GM21529 (cell line): Measurements from ENCODE around the gene PDXDC1.
A peak's percentile ranks its signal among the peaks of the same experiment; 100 is the strongest.
"Not testable (repeated sequence)": the region's sequence is repeated elsewhere in the genome, so short reads cannot be mapped to it uniquely, and the experiment has no call there.

Experiments
- ATAC-seq: cut with Tn5 transposase; IDR thresholded peaks from one replicate; pipeline ENCODE4 v1.9.1; 2021; ENCODE audit not compliant: unreplicated experiment

Gene PDXDC1

DNA sequence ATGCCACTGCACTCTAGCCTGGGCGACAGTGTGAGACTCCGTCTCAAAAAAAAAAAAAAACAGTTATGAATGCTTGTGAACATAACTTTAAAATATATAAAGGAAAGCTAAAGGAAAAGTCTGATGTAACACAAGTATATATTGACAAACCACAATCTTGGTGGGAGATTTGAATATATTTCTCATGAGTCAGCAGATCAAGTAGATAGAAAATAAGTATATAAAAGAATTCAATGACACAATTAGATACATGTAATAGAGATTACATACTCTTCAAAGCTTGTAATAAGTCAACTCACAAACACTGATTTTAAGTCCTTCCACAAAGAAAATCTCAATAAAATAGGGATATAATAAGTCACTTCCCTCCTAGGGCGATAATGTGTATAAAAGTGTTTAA lies 40.8 kb downstream of the PDXDC1 start:
- not testable (repeated sequence) for ATAC-seq

DNA sequence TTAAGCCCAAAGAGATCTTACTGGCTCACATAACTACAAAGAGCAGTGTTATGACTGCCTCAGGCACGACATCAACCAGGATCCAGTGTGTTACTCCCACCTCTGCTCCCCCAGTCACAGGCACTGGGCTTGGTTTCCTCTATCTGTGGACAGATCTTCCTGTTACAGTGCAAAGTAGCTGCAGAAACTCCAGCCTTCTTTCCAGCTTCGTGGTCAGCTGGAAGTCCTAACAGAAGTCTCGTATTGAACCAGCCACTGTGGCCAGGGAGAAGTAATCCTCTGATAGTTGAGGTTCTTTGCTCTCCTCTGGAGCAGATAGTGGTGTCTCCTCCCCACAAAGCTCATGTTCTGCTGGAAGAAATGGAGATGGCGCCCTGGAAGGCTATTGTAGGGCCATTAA lies 41.5 kb downstream of the PDXDC1 start:
- ATAC-seq = not testable (repeated sequence)

GRCh38 chr16:15016951-15017580 lies 42.2 kb downstream of the PDXDC1 start:
- not testable (repeated sequence) for ATAC-seq

- not testable (repeated sequence) for ATAC-seq
Measured at GRCh38 chr16:15021429-15021828, 46.6 kb downstream of the PDXDC1 start.

DNA sequence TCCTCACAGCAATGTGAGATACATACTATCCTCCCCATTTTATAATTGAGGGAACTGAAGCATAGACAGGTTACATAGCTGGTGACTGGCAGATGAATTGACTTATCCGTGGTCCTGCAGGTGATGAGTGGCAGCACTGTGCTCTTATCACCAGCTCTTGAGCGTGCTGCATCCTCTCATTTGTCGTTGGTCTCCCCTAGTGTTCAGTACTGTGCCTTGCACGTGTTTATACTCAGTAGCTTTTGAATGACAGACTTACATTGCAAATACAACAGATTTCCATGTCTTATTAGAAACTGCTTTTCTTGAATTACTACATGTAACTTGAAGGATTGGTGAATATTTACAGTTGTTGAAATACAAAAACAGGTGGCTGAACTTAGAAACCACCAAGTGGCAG lies 47.4 kb downstream of the PDXDC1 start:
- ATAC-seq = peak; percentile 81

DNA sequence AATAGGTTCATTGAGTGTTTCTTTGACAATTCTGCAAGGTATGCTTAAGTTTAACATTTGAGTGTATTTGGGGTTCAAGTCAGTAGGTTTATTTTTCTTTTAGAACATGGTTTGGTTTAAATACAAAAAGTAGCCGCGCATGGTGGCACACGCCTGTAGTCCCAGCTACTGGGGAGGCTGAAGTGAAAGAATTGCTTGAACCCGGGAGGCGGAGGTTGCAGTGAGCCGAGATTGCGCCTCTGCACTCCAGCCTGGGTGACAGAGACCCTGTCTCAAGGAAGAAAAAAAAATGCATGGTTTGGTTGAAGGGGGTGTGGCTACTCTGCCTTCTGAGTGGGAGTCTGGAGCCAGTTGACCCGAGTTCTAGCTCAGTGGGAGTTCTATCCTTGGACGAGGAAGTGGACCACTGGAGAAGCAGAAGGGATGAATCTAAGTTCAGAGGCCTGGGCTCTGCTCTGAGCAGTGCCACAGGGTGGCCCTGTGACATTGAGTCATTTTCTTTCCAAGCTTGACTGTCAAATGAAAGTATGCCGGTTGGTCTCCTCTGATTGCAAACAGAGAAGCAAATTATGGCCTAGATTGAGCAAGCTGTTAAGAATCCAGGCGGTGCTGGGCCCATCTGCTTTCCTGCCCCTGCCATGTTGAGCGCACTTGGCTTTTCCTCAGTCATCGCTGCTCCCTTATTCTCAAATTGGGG lies 48.7 kb downstream of the PDXDC1 start:
- ATAC-seq = not testable (repeated sequence)

DNA sequence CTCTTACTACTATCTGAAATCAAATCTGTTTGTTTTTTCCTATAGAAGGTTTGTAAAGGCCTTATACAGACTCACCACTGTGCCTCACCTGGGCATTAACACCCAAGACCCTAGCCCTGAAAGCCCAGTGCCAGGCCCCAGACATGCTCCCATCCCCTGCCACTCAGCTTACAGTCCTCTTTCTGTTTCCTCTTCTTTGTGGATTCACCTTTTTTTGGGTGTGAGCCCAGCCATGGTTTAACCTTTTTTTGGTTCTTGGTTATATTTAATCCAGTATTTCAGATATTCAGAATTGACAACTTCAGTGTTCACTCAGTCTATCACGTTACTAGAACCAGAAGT lies 50.0 kb downstream of the PDXDC1 start:
- ATAC-seq = not testable (repeated sequence)

- ATAC-seq = not testable (repeated sequence)
Measured at GRCh38 chr16:15025234-15025951, 50.6 kb downstream of the PDXDC1 start.

DNA sequence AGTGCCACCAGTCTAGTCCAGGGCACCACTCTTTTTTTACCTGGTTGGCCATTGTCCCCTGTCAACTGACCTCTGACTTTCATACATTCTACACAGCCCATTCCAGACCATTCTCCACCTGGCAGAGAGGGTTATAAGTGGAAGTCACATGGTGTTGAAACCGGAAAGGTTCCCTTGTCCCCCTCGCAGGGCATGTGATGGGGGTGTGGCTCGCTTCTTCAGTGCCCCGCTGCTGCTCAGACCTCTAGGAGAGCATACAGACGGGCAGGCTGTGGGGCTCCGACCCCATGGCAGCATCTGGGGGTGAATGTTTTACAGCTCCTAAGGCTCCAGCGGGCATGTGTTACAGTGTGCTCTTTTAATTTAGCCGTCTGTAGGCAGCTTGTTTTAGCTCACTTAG lies 52.2 kb downstream of the PDXDC1 start:
- not testable (repeated sequence) for ATAC-seq

GRCh38 chr16:15027503-15028344 lies 52.9 kb downstream of the PDXDC1 start:
- ATAC-seq = not testable (repeated sequence)

GRCh38 chr16:15028345-15028715 lies 53.5 kb downstream of the PDXDC1 start:
- not testable (repeated sequence) for ATAC-seq

- ATAC-seq = not testable (repeated sequence)
Measured at GRCh38 chr16:15028801-15029698, 54.2 kb downstream of the PDXDC1 start.

GRCh38 chr16:15029749-15030148 lies 54.9 kb downstream of the PDXDC1 start:
- not testable (repeated sequence) for ATAC-seq

- no peak for ATAC-seq
Measured at GRCh38 chr16:15031179-15031578, 56.4 kb downstream of the PDXDC1 start.

GRCh38 chr16:15031586-15031985 lies 56.8 kb downstream of the PDXDC1 start:
- no peak for ATAC-seq

DNA sequence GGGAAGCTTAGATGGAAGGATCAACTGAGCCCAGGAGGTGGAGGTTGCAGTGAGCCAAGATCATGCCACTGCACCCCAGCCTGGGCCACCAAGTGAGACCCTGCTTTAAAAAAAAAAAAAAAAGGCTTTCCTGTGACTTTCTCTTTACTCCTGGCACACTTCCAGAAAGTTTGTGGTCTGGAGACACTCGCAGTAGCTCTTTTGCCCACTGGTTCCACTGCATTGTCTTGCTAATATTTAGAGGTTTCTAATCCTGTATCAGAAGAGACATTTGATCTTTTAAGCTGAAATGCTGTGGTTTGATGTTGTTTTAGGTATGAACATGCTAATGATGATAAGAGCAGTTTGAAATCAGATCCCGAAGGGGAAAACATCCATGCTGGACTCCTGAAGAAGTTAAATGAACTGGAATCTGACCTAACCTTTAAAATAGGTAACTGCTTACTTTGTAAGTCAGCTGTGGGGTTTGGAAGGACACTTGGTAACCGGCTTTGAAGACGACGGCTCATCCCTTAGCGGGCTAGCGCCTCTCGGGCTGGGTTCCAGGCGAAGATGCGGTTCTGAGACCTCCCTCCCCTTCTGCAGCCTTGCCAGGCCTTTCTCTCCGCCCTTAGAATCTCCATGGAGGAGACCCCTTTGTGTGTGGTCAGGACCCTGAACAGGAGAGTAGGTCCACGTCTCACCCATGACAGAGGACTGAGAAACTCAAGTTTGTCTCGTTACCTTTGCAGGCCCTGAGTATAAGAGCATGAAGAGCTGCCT lies 57.9 kb downstream of the PDXDC1 start:
- ATAC-seq = no peak

DNA sequence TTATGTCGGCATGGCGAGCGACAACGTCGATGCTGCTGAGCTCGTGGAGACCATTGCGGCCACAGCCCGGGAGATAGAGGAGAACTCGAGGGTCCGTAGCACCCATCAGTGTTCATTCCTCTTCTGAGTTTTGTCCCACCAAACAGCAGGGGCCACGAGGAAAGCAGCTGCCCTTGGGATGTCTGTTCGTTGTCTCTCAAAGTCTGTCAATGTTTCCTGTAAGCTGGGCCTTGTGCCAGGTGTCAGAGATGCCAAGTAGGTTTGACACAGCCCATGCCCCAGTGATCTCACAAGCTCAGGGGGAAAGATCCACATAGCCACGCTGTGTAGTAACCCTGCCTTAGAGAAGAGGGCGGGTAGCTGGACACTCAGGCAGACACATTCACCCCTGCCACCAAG lies 58.5 kb downstream of the PDXDC1 start:
- no peak for ATAC-seq

DNA sequence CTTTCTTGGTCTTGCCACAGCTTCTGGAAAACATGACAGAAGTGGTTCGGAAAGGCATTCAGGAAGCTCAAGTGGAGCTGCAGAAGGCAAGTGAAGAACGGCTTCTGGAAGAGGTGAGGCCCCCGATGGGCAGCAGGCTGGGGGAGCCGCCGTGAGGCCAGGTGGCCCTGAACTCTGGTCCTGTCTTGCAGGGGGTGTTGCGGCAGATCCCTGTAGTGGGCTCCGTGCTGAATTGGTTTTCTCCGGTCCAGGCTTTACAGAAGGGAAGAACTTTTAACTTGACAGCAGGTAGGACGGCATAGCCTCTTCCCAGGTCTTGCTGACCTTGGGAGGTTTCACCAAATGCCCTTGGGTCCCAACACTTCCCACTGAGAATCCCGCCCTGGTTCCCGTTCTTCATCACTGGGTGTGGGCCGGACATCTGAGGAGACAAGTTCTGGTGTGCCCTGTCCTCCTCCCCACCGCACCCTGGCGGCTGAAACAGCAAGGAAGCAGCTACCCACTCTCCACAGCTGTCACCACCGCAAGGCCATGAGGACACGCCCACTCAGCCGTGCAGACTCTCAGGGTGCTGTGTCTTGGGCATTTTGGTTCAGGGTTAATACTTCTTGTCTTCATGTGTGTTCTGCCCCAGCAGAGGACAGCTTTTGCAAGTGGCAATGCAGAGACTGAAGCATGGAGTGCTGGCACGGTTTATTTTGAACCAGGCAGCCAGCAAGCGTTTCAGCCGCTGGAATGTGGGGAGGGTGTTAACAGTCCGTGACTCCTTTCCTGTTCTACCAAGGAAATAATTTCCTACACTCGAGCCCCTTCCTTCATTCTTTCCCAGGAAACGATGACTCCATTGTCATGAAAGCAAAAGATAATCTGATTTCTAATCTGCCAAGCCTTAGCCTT lies 59.7 kb downstream of the PDXDC1 start:
- no peak for ATAC-seq
